ENCODE data around the gene ROCK2. TPM values are rescaled to one million over a fixed set of nuclear protein-coding genes. Genes with fewer than 3 reads are reported as not detected.

Gene ROCK2
- polyA plus RNA-seq, 2 of the 4 experiments (the other 2 are of a cell fraction) = 34.0 to 38.7 TPM

- CTCF ChIA-PET = interaction anchor here (0.7 to 24.7 kb wide), 63 partner anchors 10 to 654 kb away, joined by 3 to 1025 read pairs (median 8); partner anchors contain the start of genes KCNF1, ROCK2 and SLC66A3
- H3K4me1 ChIP-seq = peaks cover 16% of the 10 kb centered on the region; the same call in 2 of the 3 replicates
- POLR2A ChIA-PET = interaction anchor here (1.6 to 2.6 kb wide), 2 partner anchors 24 to 319 kb away, joined by 3 to 17 read pairs; partner anchors contain the start of genes PDIA6 and SLC66A3
- FAIRE-seq (no peak), DNase-seq (ENCODE audit: low read depth in 1 of 2, low spot score in 1 of 2) (no peak), ATAC-seq (no peak)
- H3K4me3 ChIP-seq = no peak overlapping the region
- peak overlapping the region in 1 of 2 experiments; percentile 86; a peak in 1 of 6 replicates for H3K27ac ChIP-seq
- 85% methylated on average over 20 of the region's 20 CpGs for WGBS (ENCODE audit: missing lambda C conversion rate)
- H3K9me3 ChIP-seq = no peaks in the 10 kb centered on the region
- TF ChIP-seq HOXB13 (CRISPR knock-in tag; IDR thresholded peaks at IDR 0.05; ENCODE audit: low read depth) = no peak
- TF ChIP-seq CHD4 (IDR thresholded peaks at IDR 0.05; ENCODE audit: borderline replicate concordance) = no peak
- no peak for TF ChIP-seq GATA3 (IDR thresholded peaks at IDR 0.05; ENCODE audit: borderline replicate concordance)
- no peak for TF ChIP-seq SMC3 (IDR thresholded peaks at IDR 0.05)
- no peak for TF ChIP-seq NPAS2 (CRISPR knock-in tag; IDR thresholded peaks at IDR 0.05; ENCODE audit: borderline replicate concordance)
- no peak for TF ChIP-seq JUNB (IDR thresholded peaks at IDR 0.05)
- no peak for TF ChIP-seq PBX3 (IDR thresholded peaks at IDR 0.05)
- TF ChIP-seq USF2 (IDR thresholded peaks at IDR 0.05) = no peak
- TF ChIP-seq FOSB (CRISPR knock-in tag; IDR thresholded peaks at IDR 0.05) = no peak
- TF ChIP-seq TP53 (CRISPR knock-in tag; IDR thresholded peaks at IDR 0.05) = no peak
- no peak for TF ChIP-seq EHMT2 (IDR thresholded peaks at IDR 0.05; ENCODE audit: low read depth)
- no peak for TF ChIP-seq ELK1 (IDR thresholded peaks at IDR 0.05; ENCODE audit: low read depth, low read length)
- no peak for TF ChIP-seq NR3C1 (IDR thresholded peaks at IDR 0.05)
- TF ChIP-seq HOXB5 (CRISPR knock-in tag; IDR thresholded peaks at IDR 0.05) = no peak
- TF ChIP-seq HOXA7 (CRISPR knock-in tag; IDR thresholded peaks at IDR 0.05) = no peak
- TF ChIP-seq EHF (CRISPR knock-in tag; IDR thresholded peaks at IDR 0.05) = no peak
- no peak for TF ChIP-seq TFCP2L1 (CRISPR knock-in tag; IDR thresholded peaks at IDR 0.05)
- no peak for TF ChIP-seq RCOR1 (IDR thresholded peaks at IDR 0.05; ENCODE audit: low read depth, low read length)
- no peak overlapping the region for H3K4me2 ChIP-seq
These were observed 213.1 kb downstream of the ROCK2 start for GRCh38 chr2:11131166-11131920.

Small RNAs within 50 kb of the gene (small RNA-seq; reads per million reads assigned to genes)
- 0 reads per million in 6 experiments for gene RNU6-1081P

Other genes starting within 250 kb of the ROCK2 start
- gene SLC66A3, start 189.2 kb downstream of the ROCK2 start, polyA plus RNA-seq (2011; rRNA removed) = 69.8 and 90.1 TPM in 2 replicates
- gene SLC66A3, start 189.2 kb downstream of the ROCK2 start, polyA plus RNA-seq (2017; fragmentation: RNase III; extraction: RNeasy Plus Mini Kit Qiagen cat#74134 plus additional on column Dnase treatment) = 24.9 to 27.8 TPM (median 25.9 TPM) in 3 replicates
- gene E2F6, start 121.5 kb upstream of the ROCK2 start, polyA plus RNA-seq (2011; rRNA removed) = 38.0 and 41.7 TPM in 2 replicates
- 34.3 to 37.6 TPM (median 34.6 TPM) in 3 replicates for gene E2F6, start 121.5 kb upstream of the ROCK2 start, polyA plus RNA-seq (2017; fragmentation: RNase III; extraction: RNeasy Plus Mini Kit Qiagen cat#74134 plus additional on column Dnase treatment)
- gene GREB1, start 189.4 kb upstream of the ROCK2 start, polyA plus RNA-seq (2011; rRNA removed) = 1.3 and 1.7 TPM in 2 replicates
- 1.1 to 1.4 TPM (median 1.4 TPM) in 3 replicates for gene GREB1, start 189.4 kb upstream of the ROCK2 start, polyA plus RNA-seq (2017; fragmentation: RNase III; extraction: RNeasy Plus Mini Kit Qiagen cat#74134 plus additional on column Dnase treatment)